ENCODE results near the gene EPG5. TPM values are rescaled to one million over a fixed set of nuclear protein-coding genes. Genes with fewer than 3 reads are reported as not detected.

EPG5 gene
- polyA plus RNA-seq, 1 donor from 2014 or later, result 18.0 TPM

DNA sequence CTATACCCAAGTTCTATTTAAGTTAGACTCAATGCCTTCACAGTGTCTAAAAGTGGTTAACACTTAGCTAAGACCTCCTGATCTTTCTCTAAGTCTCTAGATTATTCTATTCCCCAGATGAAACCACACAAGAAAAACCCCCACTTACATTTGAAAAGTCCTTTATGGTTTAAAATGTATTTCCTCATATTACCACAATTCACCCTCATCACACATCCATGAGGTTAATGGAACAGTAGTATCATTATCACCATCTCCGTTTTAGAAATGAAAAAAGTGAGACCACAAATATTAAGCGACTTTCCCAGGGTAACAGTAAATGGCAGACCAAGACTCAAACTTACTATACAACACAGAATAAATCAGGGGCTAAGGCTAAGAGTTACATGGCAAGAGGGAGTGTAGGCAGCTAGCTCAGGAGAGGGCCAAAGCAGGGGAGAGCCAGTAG is 28.6 kb downstream of the EPG5 start:
- Histone ChIP-seq H3K9ac (ENCODE audit: low read length) (no peak overlapping the region), H3K36me3 (ENCODE audit: insufficient read depth, low read length) (peaks cover 8% of the 10 kb centered on the region), H3K79me2 (replicated peaks; ENCODE audit: insufficient read depth, low read length) (no peaks in the 10 kb centered on the region), H3K27me3 (ENCODE audit: insufficient read depth, low read depth, low read length) (no peaks in the 10 kb centered on the region), H3K27ac (ENCODE audit: low read length) (no peak overlapping the region), H3K4me2 (ENCODE audit: low read length) (no peak overlapping the region), H3F3A (ENCODE audit: insufficient read depth, low read length, poor library complexity, severe bottlenecking) (no peaks in the 10 kb centered on the region), H3K4me3 (ENCODE audit: low read length) (no peak overlapping the region), H3K9me3 (ENCODE audit: low read length) (no peaks in the 10 kb centered on the region), H3K9me2 (ENCODE audit: insufficient read depth, low read length) (no peaks in the 10 kb centered on the region), H2AFZ (ENCODE audit: low read depth, low read length) (no peak overlapping the region), H4K20me1 (ENCODE audit: insufficient read depth) (no peaks in the 10 kb centered on the region)
- TF ChIP-seq, protein P1, sequence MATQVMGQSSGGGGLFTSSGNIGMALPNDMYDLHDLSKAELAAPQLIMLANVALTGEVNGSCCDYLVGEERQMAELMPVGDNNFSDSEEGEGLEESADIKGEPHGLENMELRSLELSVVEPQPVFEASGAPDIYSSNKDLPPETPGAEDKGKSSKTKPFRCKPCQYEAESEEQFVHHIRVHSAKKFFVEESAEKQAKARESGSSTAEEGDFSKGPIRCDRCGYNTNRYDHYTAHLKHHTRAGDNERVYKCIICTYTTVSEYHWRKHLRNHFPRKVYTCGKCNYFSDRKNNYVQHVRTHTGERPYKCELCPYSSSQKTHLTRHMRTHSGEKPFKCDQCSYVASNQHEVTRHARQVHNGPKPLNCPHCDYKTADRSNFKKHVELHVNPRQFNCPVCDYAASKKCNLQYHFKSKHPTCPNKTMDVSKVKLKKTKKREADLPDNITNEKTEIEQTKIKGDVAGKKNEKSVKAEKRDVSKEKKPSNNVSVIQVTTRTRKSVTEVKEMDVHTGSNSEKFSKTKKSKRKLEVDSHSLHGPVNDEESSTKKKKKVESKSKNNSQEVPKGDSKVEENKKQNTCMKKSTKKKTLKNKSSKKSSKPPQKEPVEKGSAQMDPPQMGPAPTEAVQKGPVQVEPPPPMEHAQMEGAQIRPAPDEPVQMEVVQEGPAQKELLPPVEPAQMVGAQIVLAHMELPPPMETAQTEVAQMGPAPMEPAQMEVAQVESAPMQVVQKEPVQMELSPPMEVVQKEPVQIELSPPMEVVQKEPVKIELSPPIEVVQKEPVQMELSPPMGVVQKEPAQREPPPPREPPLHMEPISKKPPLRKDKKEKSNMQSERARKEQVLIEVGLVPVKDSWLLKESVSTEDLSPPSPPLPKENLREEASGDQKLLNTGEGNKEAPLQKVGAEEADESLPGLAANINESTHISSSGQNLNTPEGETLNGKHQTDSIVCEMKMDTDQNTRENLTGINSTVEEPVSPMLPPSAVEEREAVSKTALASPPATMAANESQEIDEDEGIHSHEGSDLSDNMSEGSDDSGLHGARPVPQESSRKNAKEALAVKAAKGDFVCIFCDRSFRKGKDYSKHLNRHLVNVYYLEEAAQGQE (IDR thresholded peaks at IDR 0.05; ENCODE audit: borderline replicate concordance), result no peak
- no peak for TF ChIP-seq POLR2AphosphoS5 (IDR thresholded peaks at IDR 0.05)
- no peak for TF ChIP-seq MXI1 (conservative IDR thresholded peaks at IDR 0.05; ENCODE audit: poor library complexity, severe bottlenecking)
- no peak for TF ChIP-seq TAF1 (IDR thresholded peaks at IDR 0.05; ENCODE audit: low read depth)
- no peak for TF ChIP-seq RAD21 (conservative IDR thresholded peaks at IDR 0.05)
- no peak for TF ChIP-seq CTCF (IDR thresholded peaks at IDR 0.05; ENCODE audit: poor library complexity, severe bottlenecking)
- no peak for TF ChIP-seq SMC3 (conservative IDR thresholded peaks at IDR 0.05; ENCODE audit: poor library complexity)
- TF ChIP-seq EZH2 (IDR thresholded peaks at IDR 0.05; ENCODE audit: borderline replicate concordance, insufficient read depth, low read length, poor library complexity, severe bottlenecking), result no peak
- no peak for TF ChIP-seq EP300 (conservative IDR thresholded peaks at IDR 0.05; ENCODE audit: poor library complexity, severe bottlenecking)

GRCh38 chr18:45935591-45936335 is 31.4 kb downstream of the EPG5 start:
- Histone ChIP-seq H3K27ac (ENCODE audit: low read length) (no peak overlapping the region), H3K9me3 (ENCODE audit: low read length) (no peaks in the 10 kb centered on the region), H3K79me2 (replicated peaks; ENCODE audit: insufficient read depth, low read length) (no peaks in the 10 kb centered on the region), H3K36me3 (ENCODE audit: insufficient read depth, low read length) (peaks cover 8% of the 10 kb centered on the region), H3K27me3 (ENCODE audit: insufficient read depth, low read depth, low read length) (no peaks in the 10 kb centered on the region), H3K4me2 (ENCODE audit: low read length) (no peak overlapping the region), H4K20me1 (ENCODE audit: insufficient read depth) (no peaks in the 10 kb centered on the region), H3K9ac (ENCODE audit: low read length) (no peak overlapping the region), H3K9me2 (ENCODE audit: insufficient read depth, low read length) (no peaks in the 10 kb centered on the region), H3K4me3 (ENCODE audit: low read length) (no peak overlapping the region), H3F3A (ENCODE audit: insufficient read depth, low read length, poor library complexity, severe bottlenecking) (no peaks in the 10 kb centered on the region), H2AFZ (ENCODE audit: low read depth, low read length) (no peak overlapping the region)
- no peak for TF ChIP-seq RAD21 (conservative IDR thresholded peaks at IDR 0.05)
- TF ChIP-seq TAF1 (IDR thresholded peaks at IDR 0.05; ENCODE audit: low read depth), result no peak
- TF ChIP-seq, protein P1 (IDR thresholded peaks at IDR 0.05; ENCODE audit: borderline replicate concordance), result no peak
- no peak for TF ChIP-seq CTCF (IDR thresholded peaks at IDR 0.05; ENCODE audit: poor library complexity, severe bottlenecking)
- no peak for TF ChIP-seq POLR2AphosphoS5 (IDR thresholded peaks at IDR 0.05)
- no peak for TF ChIP-seq EZH2 (IDR thresholded peaks at IDR 0.05; ENCODE audit: borderline replicate concordance, insufficient read depth, low read length, poor library complexity, severe bottlenecking)
- TF ChIP-seq MXI1 (conservative IDR thresholded peaks at IDR 0.05; ENCODE audit: poor library complexity, severe bottlenecking), result no peak
- no peak for TF ChIP-seq EP300 (conservative IDR thresholded peaks at IDR 0.05; ENCODE audit: poor library complexity, severe bottlenecking)
- no peak for TF ChIP-seq SMC3 (conservative IDR thresholded peaks at IDR 0.05; ENCODE audit: poor library complexity)
